OCI-LY7 (cell line): ENCODE results near the gene TMEM255B. TPM values are rescaled to one million over a fixed set of nuclear protein-coding genes. Genes with fewer than 3 reads are reported as not detected.

Source experiments
- BruUV-seq: library from RNA; stranded (reverse); fragments of 400-500 nt; replicated peaks from 2 replicates; lab custom pipeline; 2021; lab: Mats Ljungman, UMichigan
- CTCF ChIA-PET: fragments of 300-600 bp; sonication (Branson Sonifier 250); formaldehyde crosslinking; loops from one replicate; lab custom pipeline; 2022; ENCODE audit warnings: antibody characterized with exemption; ENCODE audit not compliant: unreplicated experiment; lab: Charles Lee
- POLR2A ChIA-PET: fragments of 300-600 bp; sonication (Branson Sonifier 250); formaldehyde crosslinking; loops from one replicate; lab custom pipeline; 2022; ENCODE audit warnings: antibody characterized with exemption; lab: Charles Lee
- DNase-seq: peaks from one replicate; pipeline ENCODE4 v3.0.0-alpha.2; 2015; ENCODE audit warnings: low spot score
- H2AFZ ChIP-seq: fragments of 200-600 bp; sonication (generic), shearing (Covaris generic); 2 replicates; pipeline ENCODE4 v1.6.1; 2014; ENCODE audit warnings: mild to moderate bottlenecking, antibody characterized with exemption, low read length, moderate library complexity
- H3K27ac ChIP-seq: fragments of 200-600 bp; sonication (generic); 2 replicates; pipeline ENCODE4 v1.5.1; 2014; ENCODE audit warnings: mixed run types, low read depth, mild to moderate bottlenecking, moderate library complexity, low read length, inconsistent platforms; ENCODE audit not compliant: poor library complexity, severe bottlenecking
- H3K36me3 ChIP-seq: fragments of 200-600 bp; sonication (generic); 2 replicates; pipeline ENCODE4 v1.6.1; 2014; ENCODE audit warnings: mild to moderate bottlenecking, antibody characterized with exemption, low read length, moderate library complexity, mixed read lengths; ENCODE audit not compliant: insufficient read depth
- H3K4me1 ChIP-seq: fragments of 200-600 bp; sonication (generic); 2 replicates; pipeline ENCODE4 v1.5.1; 2014; ENCODE audit warnings: mild to moderate bottlenecking, low read length; ENCODE audit not compliant: insufficient read depth, poor library complexity, severe bottlenecking
- H3K4me2 ChIP-seq: fragments of 200-600 bp; sonication (generic); 2 replicates; pipeline ENCODE4 v1.6.1; 2014; ENCODE audit warnings: mild to moderate bottlenecking, low read length
- H3K4me3 ChIP-seq: fragments of 200-600 bp; sonication (generic); 2 replicates; pipeline ENCODE4 v1.5.1; 2014; ENCODE audit warnings: mild to moderate bottlenecking, low read depth, low read length; ENCODE audit not compliant: poor library complexity, severe bottlenecking
- H3K79me2 ChIP-seq: fragments of 200-600 bp; sonication (generic); 2 replicates; pipeline ENCODE4 v1.6.1; 2016; ENCODE audit warnings: low read depth, mild to moderate bottlenecking, low read length, moderate library complexity, mixed read lengths; ENCODE audit not compliant: insufficient read depth
- H3K9me2 ChIP-seq: fragments of 200-600 bp; sonication (generic); 2 replicates; pipeline ENCODE4 v1.6.1; 2016; ENCODE audit warnings: mild to moderate bottlenecking, low read length, mixed read lengths; ENCODE audit not compliant: insufficient read depth
- H3K9me3 ChIP-seq: fragments of 200-600 bp; sonication (generic); 2 replicates; pipeline ENCODE4 v1.6.1; 2014; ENCODE audit warnings: mild to moderate bottlenecking, mixed run types, low read length, mixed read lengths
- H4K20me1 ChIP-seq: fragments of 200-600 bp; sonication (generic); 2 replicates; pipeline ENCODE4 v1.6.1; 2014; ENCODE audit warnings: mild to moderate bottlenecking, antibody characterized with exemption, low read length, moderate library complexity, mixed read lengths; ENCODE audit not compliant: insufficient read depth
- CTCF ChIP-seq: fragments of 200-600 bp; sonication (generic); conservative IDR thresholded peaks from 2 replicates; pipeline ENCODE4 v1.5.1; 2014; ENCODE audit warnings: mild to moderate bottlenecking, antibody characterized with exemption, low read length, moderate library complexity, mixed read lengths
- EZH2phosphoT487 ChIP-seq: fragments of 200-600 bp; sonication (generic); IDR thresholded peaks from 2 replicates; pipeline ENCODE4 v1.6.1; 2018; ENCODE audit warnings: low read depth, borderline replicate concordance, mild to moderate bottlenecking, mixed run types, antibody characterized with exemption, low read length, moderate library complexity, mixed read lengths
- intact Hi-C: fragments of 100-400 bp; cut with micrococcal nuclease; formaldehyde crosslinking; loops from one replicate; pipeline ENCODE4 v1.10.0; 2022; ENCODE audit not compliant: unreplicated experiment
- total RNA-seq, 2 experiments: library from RNA; depleted of rRNA in 1 of 2; stranded (reverse); fragments of >200 nt in 1 of 2; shearing (Covaris generic) in 1 of 2; gene quantifications; 2 replicates each; pipeline ENCODE4 v1.2.3, GENCODE V29; 2014 to 2022

Gene TMEM255B
- total RNA-seq, 2 experiments from 2014 or later, result 2.6 to 6.8 TPM

GRCh38 chr13:113736258-113736731, 22.7 kb upstream of the TMEM255B start:
- Histone ChIP-seq H3K9me2 (no peaks in the 10 kb centered on the region), H3K36me3 (no peaks in the 10 kb centered on the region), H3K79me2 (no peaks in the 10 kb centered on the region), H2AFZ (no peak overlapping the region), H3K27ac (no peak overlapping the region), H3K9me3 (no peaks in the 10 kb centered on the region), H3K4me1 (no peaks in the 10 kb centered on the region), H3K4me2 (no peak overlapping the region), H4K20me1 (no peaks in the 10 kb centered on the region), H3K4me3 (no peak overlapping the region)
- CTCF ChIA-PET, result no interaction called here
- TF ChIP-seq EZH2phosphoT487, result no peak
- TF ChIP-seq CTCF, result no peak
- POLR2A ChIA-PET, result no interaction called here
- no TSS peak for BruUV-seq
- intact Hi-C loops, result no loop called here
- DNase-seq, result no peak

- intact Hi-C loops, result no loop called here
- H3K9me3 ChIP-seq, result no peaks in the 10 kb centered on the region
- no peaks in the 10 kb centered on the region for H3K36me3 ChIP-seq
- no peak overlapping the region for H3K4me2 ChIP-seq
- TF ChIP-seq EZH2phosphoT487 (no peak), CTCF (no peak)
- H3K4me1 ChIP-seq, result no peaks in the 10 kb centered on the region
- H3K9me2 ChIP-seq, result no peaks in the 10 kb centered on the region
- POLR2A ChIA-PET, result no interaction called here
- no peak overlapping the region for H3K27ac ChIP-seq
- H2AFZ ChIP-seq, result no peak overlapping the region
- no TSS peak for BruUV-seq
- CTCF ChIA-PET, result no interaction called here
- no peak overlapping the region for H3K4me3 ChIP-seq
- H3K79me2 ChIP-seq, result no peaks in the 10 kb centered on the region
- H4K20me1 ChIP-seq, result no peaks in the 10 kb centered on the region
- no peak for DNase-seq
These were observed 21.2 kb upstream of the TMEM255B start for GRCh38 chr13:113737803-113738202.

GRCh38 chr13:113739527-113740285, 19.3 kb upstream of the TMEM255B start:
- Histone ChIP-seq H4K20me1 (no peaks in the 10 kb centered on the region), H2AFZ (no peak overlapping the region), H3K4me2 (no peak overlapping the region), H3K79me2 (no peaks in the 10 kb centered on the region), H3K9me2 (no peaks in the 10 kb centered on the region), H3K36me3 (no peaks in the 10 kb centered on the region), H3K27ac (no peak overlapping the region), H3K4me1 (no peaks in the 10 kb centered on the region), H3K9me3 (no peaks in the 10 kb centered on the region), H3K4me3 (no peak overlapping the region)
- no TSS peak for BruUV-seq
- no peak for TF ChIP-seq EZH2phosphoT487
- TF ChIP-seq CTCF, result no peak
- no peak for DNase-seq
- CTCF ChIA-PET, result no interaction called here
- intact Hi-C loops, result no loop called here
- POLR2A ChIA-PET, result no interaction called here
